K562 (cell line): Measurements from ENCODE around the gene FAM187B. TPM values are rescaled to one million over a fixed set of nuclear protein-coding genes. Genes with fewer than 3 reads are reported as not detected.

Source experiments
- CEBPG ChIP-seq, 3 experiments: fragments of 200-800 bp in 1 of 3; sonication (Bioruptor generic) in 1 of 3; sonication (generic) in 1 of 3; formaldehyde crosslinking in 1 of 3; IDR thresholded peaks in 2 of 3; conservative IDR thresholded peaks in 1 of 3; 2 replicates each; pipeline versions ENCODE4 v1.6.1 to v1.8.0; 2016 to 2022; ENCODE audit warnings: missing compliant biosample characterization in 2 of 3, missing genetic modification characterization in 2 of 3, mild to moderate bottlenecking in 1 of 3, missing genetic modification reagents in 1 of 3
- CXXC5 ChIP-seq: fragments of 250-450 bp; sonication (Bioruptor Pico); IDR thresholded peaks from 2 replicates; pipeline ENCODE4 v1.8.0; 2022; ENCODE audit warnings: inconsistent platforms, mild to moderate bottlenecking, moderate library complexity
- ELK3 ChIP-seq: fragments of 450-650 bp; formaldehyde crosslinking; IDR thresholded peaks from 2 replicates; pipeline ENCODE4 v1.4.0; 2020; ENCODE audit warnings: mild to moderate bottlenecking
- ETV5 ChIP-seq: sonication (generic); formaldehyde crosslinking; IDR thresholded peaks from 2 replicates; pipeline ENCODE4 v1.4.0; 2020; ENCODE audit warnings: low read depth, mild to moderate bottlenecking, missing genetic modification reagents
- GABPB1 ChIP-seq: sonication (generic); formaldehyde crosslinking; IDR thresholded peaks from 2 replicates; pipeline ENCODE4 v1.8.0; 2022; ENCODE audit warnings: mild to moderate bottlenecking, missing genetic modification reagents
- HMGN3 ChIP-seq: IDR thresholded peaks from 2 replicates; pipeline ENCODE4 v1.6.1; 2011; ENCODE audit warnings: borderline replicate concordance, low read depth, mild to moderate bottlenecking, mixed read lengths, low read length; ENCODE audit not compliant: insufficient read length; ENCODE audit errors: extremely low read depth
- HMGXB4 ChIP-seq: sonication (generic); formaldehyde crosslinking; IDR thresholded peaks from 2 replicates; pipeline ENCODE4 v1.8.1; 2023; ENCODE audit warnings: mild to moderate bottlenecking, missing genetic modification reagents
- MLLT1 ChIP-seq, 2 experiments: fragments of 450-650 bp; IDR thresholded peaks; 2 replicates each; pipeline ENCODE4 v1.6.1; 2016
- MYNN ChIP-seq, 2 experiments: sonication (generic); formaldehyde crosslinking in 1 of 2; IDR thresholded peaks; 2 replicates each; pipeline versions ENCODE4 v1.5.0 to v1.6.1; 2016 to 2020; ENCODE audit warnings: antibody characterized with exemption in 1 of 2, missing genetic modification reagents in 1 of 2
- PATZ1 ChIP-seq: fragments of 250-450 bp; sonication (Bioruptor Pico); IDR thresholded peaks from 2 replicates; pipeline ENCODE4 v1.5.0; 2020; ENCODE audit warnings: mild to moderate bottlenecking, borderline replicate concordance
- RAD51 ChIP-seq: fragments of 450-650 bp; IDR thresholded peaks from 2 replicates; pipeline ENCODE4 v1.7.1; 2016; ENCODE audit warnings: low read depth, mild to moderate bottlenecking, borderline replicate concordance
- SAFB ChIP-seq: fragments of 200-400 bp; formaldehyde crosslinking; IDR thresholded peaks from 2 replicates; pipeline ENCODE4 v1.6.1; 2017; ENCODE audit warnings: low read depth, low read length, borderline replicate concordance
- SUPT5H ChIP-seq: fragments of 450-650 bp; IDR thresholded peaks from 2 replicates; pipeline ENCODE4 v1.6.1; 2016
- UBTF ChIP-seq, 2 experiments: IDR thresholded peaks; 2 replicates each; pipeline ENCODE4 v1.6.1; 2012; ENCODE audit warnings: improper control_type of control experiment in 2 of 2, low read depth in 2 of 2, low read length in 2 of 2, borderline replicate concordance in 1 of 2
- ZNF699 ChIP-seq: fragments of 250-450 bp; sonication (Bioruptor Pico); IDR thresholded peaks from 2 replicates; pipeline ENCODE4 v1.8.0; 2021; ENCODE audit warnings: mild to moderate bottlenecking, moderate library complexity; ENCODE audit not compliant: insufficient replicate concordance
- ZNF785 ChIP-seq: fragments of 250-450 bp; sonication (Bioruptor Pico); IDR thresholded peaks from 2 replicates; pipeline ENCODE4 v1.4.0; 2020; ENCODE audit warnings: mild to moderate bottlenecking
- ZNF830 ChIP-seq: fragments of 250-450 bp; sonication (Bioruptor Pico); IDR thresholded peaks from 2 replicates; pipeline ENCODE4 v1.5.0; 2021; ENCODE audit warnings: mild to moderate bottlenecking
- polyA plus RNA-seq, 8 experiments: library from polyadenylated mRNA; depleted of rRNA in 4 of 8; stranded (reverse) in 5 of 8; unstranded in 3 of 8; fragments of >200 nt; fragmentation: Nextera tagmentation in 2 of 8; fragmentation: Illumina TruSeq in 1 of 8; extraction: Ambion mirVana in 2 of 8; extraction: Trizol in 1 of 8; gene quantifications; 2 replicates each; pipeline versions ENCODE4 v1.2.1 to v1.2.3, GENCODE V29; 2011 to 2014; ENCODE audit warnings: inconsistent platforms in 1 of 8, missing spikeins in 1 of 8
- total RNA-seq, 7 experiments: library from RNA; depleted of rRNA in 6 of 7; stranded (reverse); fragments of >200 nt in 6 of 7; fragmentation: Illumina TruSeq in 2 of 7; extraction: Trizol in 2 of 7; gene quantifications; 2 replicates each; pipeline versions ENCODE4 v1.2.1 to v1.2.3, GENCODE V29; 2011 to 2021; ENCODE audit warnings: low replicate concordance in 1 of 7

The FAM187B gene
- total and polyA plus RNA-seq, 9 of the 15 experiments (the other 6 are each of a cell fraction or from before 2014, with no cell fraction given), result 0.04 to 0.09 TPM; not detected in 7

GRCh38 chr19:35269438-35270117, 41.0 kb upstream of the FAM187B start (continued):
- TF ChIP-seq PATZ1, result no peak
- TF ChIP-seq HMGN3, result peak; percentile 55
- no peak for TF ChIP-seq ZNF699 (CRISPR knock-in tag)
- no peak for TF ChIP-seq ELK3 (CRISPR knock-in tag)
- peak; percentile 74; the same call in 1 of the 2 replicates for TF ChIP-seq HMGXB4
- TF ChIP-seq CEBPG (CRISPR knock-in tag; IDR thresholded peaks at IDR 0.05), result no peak
- TF ChIP-seq CEBPG (tag; conservative IDR thresholded peaks at IDR 0.05 in 1 of 2, IDR thresholded peaks at IDR 0.05 in 1 of 2), result no peak
- TF ChIP-seq UBTF (IDR thresholded peaks at IDR 0.05; ENCODE audit: borderline replicate concordance in 1 of 2, low read depth in 2 of 2, low read length in 2 of 2), result peak; percentile 90 to 95
- no peak for TF ChIP-seq ZNF830 (CRISPR knock-in tag)
- no peak; the same call in 1 of the 2 replicates for TF ChIP-seq RAD51
- TF ChIP-seq MYNN (IDR thresholded peaks at IDR 0.05), result peak; percentile 84; the same call in 1 of the 2 replicates
- no peak for TF ChIP-seq MYNN (CRISPR knock-in tag; IDR thresholded peaks at IDR 0.05)
- TF ChIP-seq ETV5, result 0 out of 2 replicates have a peak, but pooled peaks have one; percentile 42
- no peak for TF ChIP-seq SUPT5H
- peak; percentile 72 for TF ChIP-seq CXXC5 (CRISPR knock-in tag)
- TF ChIP-seq ZNF785 (CRISPR knock-in tag), result no peak
- no peak for TF ChIP-seq SAFB
- TF ChIP-seq GABPB1 (CRISPR knock-in tag), result peak; percentile 58; the same call in 1 of the 2 replicates
- TF ChIP-seq MLLT1 (IDR thresholded peaks at IDR 0.05), result no peak
